ENCODE results near the gene DGCR6L. TPM values are rescaled to one million over a fixed set of nuclear protein-coding genes. Genes with fewer than 3 reads are reported as not detected.
"Not testable (repeated sequence)": the region's sequence is repeated elsewhere in the genome, so short reads cannot be mapped to it uniquely, and the experiment has no call there.

The DGCR6L gene
- total RNA-seq, 1 donor from 2014 or later, result 45.2 TPM

- DNase-seq, result no peak
- peaks cover 31% of the 10 kb centered on the region for H3K27me3 ChIP-seq (ENCODE audit: low read depth)
- H3K4me3 ChIP-seq, result no peak overlapping the region
- no peaks in the 10 kb centered on the region for H3K36me3 ChIP-seq
- no peaks in the 10 kb centered on the region for H3K9me3 ChIP-seq (replicated peaks)
- no peak for TF ChIP-seq CTCF (IDR thresholded peaks at IDR 0.05; ENCODE audit: borderline replicate concordance)
- intact Hi-C loops (cut with micrococcal nuclease), result no loop called here
- H3K4me1 ChIP-seq, result no peaks in the 10 kb centered on the region
- H3K27ac ChIP-seq (replicated peaks), result no peak overlapping the region
Measured at GRCh38 chr22:20305894-20306645, 13.8 kb downstream of the DGCR6L start.

GRCh38 chr22:20305230-20305893, 14.5 kb downstream of the DGCR6L start:
- H3K27ac ChIP-seq (replicated peaks); H3K9me3 ChIP-seq (replicated peaks); H3K4me3 ChIP-seq; H3K4me1 ChIP-seq; intact Hi-C loops (cut with micrococcal nuclease); DNase-seq; H3K36me3 ChIP-seq: not testable (repeated sequence)
- peaks cover 37% of the 10 kb centered on the region for H3K27me3 ChIP-seq (ENCODE audit: low read depth)

- H3K27me3 ChIP-seq (ENCODE audit: low read depth), result peaks cover 37% of the 10 kb centered on the region
Measured at GRCh38 chr22:20304646-20305045, 15.2 kb downstream of the DGCR6L start.

GRCh38 chr22:20303229-20303534, 16.7 kb downstream of the DGCR6L start:
- Histone ChIP-seq H3K4me1 (peaks cover 18% of the 10 kb centered on the region), H3K27me3 (ENCODE audit: low read depth) (peaks cover 37% of the 10 kb centered on the region)
- intact Hi-C loops (cut with micrococcal nuclease); H3K4me3 ChIP-seq; DNase-seq; H3K27ac ChIP-seq (replicated peaks); H3K36me3 ChIP-seq; H3K9me3 ChIP-seq (replicated peaks): not testable (repeated sequence)

More at GRCh38 chr22:20304646-20305045, 15.2 kb downstream of the DGCR6L start:
- DNase-seq, result no peak
- TF ChIP-seq CTCF (IDR thresholded peaks at IDR 0.05; ENCODE audit: borderline replicate concordance), result no peak
- intact Hi-C loops (cut with micrococcal nuclease), result no loop called here
- no peak overlapping the region for H3K4me3 ChIP-seq
- H3K36me3 ChIP-seq, result no peaks in the 10 kb centered on the region
- no peak overlapping the region for H3K27ac ChIP-seq (replicated peaks)
- H3K9me3 ChIP-seq (replicated peaks), result no peaks in the 10 kb centered on the region
- peaks cover 7% of the 10 kb centered on the region for H3K4me1 ChIP-seq

- Histone ChIP-seq H3K9me3 (replicated peaks) (no peaks in the 10 kb centered on the region), H3K4me3 (no peak overlapping the region), H3K4me1 (peaks cover 18% of the 10 kb centered on the region), H3K36me3 (no peaks in the 10 kb centered on the region), H3K27ac (replicated peaks) (no peak overlapping the region), H3K27me3 (ENCODE audit: low read depth) (peaks cover 37% of the 10 kb centered on the region)
- intact Hi-C loops (cut with micrococcal nuclease), result no loop called here
- DNase-seq, result no peak
- TF ChIP-seq CTCF (IDR thresholded peaks at IDR 0.05; ENCODE audit: borderline replicate concordance), result no peak
Measured at GRCh38 chr22:20302438-20303228, 17.2 kb downstream of the DGCR6L start.

GRCh38 chr22:20299746-20300136, 20.1 kb downstream of the DGCR6L start:
- Histone ChIP-seq H3K27ac (replicated peaks) (no peak overlapping the region), H3K9me3 (replicated peaks) (no peaks in the 10 kb centered on the region), H3K27me3 (ENCODE audit: low read depth) (peaks cover 31% of the 10 kb centered on the region), H3K4me1 (peaks cover 18% of the 10 kb centered on the region), H3K4me3 (peak overlapping the region; percentile 74), H3K36me3 (no peaks in the 10 kb centered on the region)
- intact Hi-C loops (cut with micrococcal nuclease), result no loop called here
- no peak for TF ChIP-seq CTCF (IDR thresholded peaks at IDR 0.05; ENCODE audit: borderline replicate concordance)
- peak; percentile 22 for DNase-seq

Measured in left ventricle myocardium inferior (tissue), 1 donor.